NCI-H524 (cell line): ENCODE measurements around the gene LAPTM4A.
"Not testable (repeated sequence)": the region's sequence is repeated elsewhere in the genome, so short reads cannot be mapped to it uniquely, and the experiment has no call there.

Source experiments
- DNase-seq, 2 experiments: peaks; one replicate each; lab custom pipeline; 2025; lab: John Stamatoyannopoulos, UW

Gene LAPTM4A

DNA sequence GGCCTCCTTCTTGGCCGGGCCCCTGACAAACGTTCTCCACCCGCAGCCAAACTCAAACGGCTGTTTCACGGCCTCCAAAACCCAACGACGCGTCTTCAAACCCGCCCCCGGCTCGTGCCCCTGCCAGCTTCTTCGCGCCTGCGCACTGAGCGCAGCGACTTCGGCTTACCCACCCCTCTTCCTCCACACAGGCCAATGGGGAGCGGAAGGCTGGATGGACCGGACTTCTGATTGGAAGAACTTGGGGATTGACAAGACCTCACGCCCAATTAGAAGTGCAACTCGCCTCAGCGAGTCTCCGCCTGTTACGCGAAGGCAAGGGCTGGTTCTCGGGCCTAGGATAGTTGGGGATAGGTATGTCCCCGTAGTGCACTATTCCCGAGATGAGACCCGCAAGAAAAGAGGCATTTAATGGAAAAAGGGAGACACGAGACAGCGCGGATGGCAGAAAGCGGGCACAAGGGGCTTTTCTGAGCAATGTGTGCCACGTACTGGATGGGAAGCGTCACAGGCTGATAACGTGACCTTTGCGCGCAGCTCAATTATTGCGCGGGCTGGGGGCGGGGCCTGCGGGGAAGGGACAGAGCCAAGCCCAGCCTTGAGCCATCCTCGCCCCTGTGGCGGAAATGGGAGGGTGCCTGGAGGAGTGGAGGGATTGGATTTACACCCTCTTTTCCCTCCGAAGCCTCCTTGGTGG is at the start of gene LAPTM4A:
TSS of gene LAPTM4A (minus strand) at position 97 of the 697 bp plus-strand sequence. CDS start 108 bp downstream, outside the sequence.
- peak; percentile 99 to 100 for DNase-seq

DNA sequence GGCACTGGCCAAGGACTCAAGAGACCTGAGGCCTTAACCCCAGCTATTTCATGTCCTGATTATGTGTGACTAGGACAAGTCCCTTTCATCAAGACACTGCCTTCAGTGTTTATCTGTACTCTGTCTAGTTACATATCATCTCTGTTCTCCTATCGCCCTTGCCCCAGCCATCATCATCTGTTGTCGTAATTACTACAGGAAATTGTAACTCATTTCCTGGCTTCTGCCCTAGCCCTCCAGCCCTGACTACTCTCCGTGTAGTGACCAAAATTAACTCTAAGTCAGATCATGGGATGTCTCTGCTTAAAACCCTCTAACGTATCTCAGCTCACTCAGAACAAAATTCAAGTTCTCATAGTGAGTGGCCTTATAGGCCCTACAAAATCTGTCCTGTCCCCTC is 49.3 kb upstream of the LAPTM4A start:
- DNase-seq, result no peak

DNA sequence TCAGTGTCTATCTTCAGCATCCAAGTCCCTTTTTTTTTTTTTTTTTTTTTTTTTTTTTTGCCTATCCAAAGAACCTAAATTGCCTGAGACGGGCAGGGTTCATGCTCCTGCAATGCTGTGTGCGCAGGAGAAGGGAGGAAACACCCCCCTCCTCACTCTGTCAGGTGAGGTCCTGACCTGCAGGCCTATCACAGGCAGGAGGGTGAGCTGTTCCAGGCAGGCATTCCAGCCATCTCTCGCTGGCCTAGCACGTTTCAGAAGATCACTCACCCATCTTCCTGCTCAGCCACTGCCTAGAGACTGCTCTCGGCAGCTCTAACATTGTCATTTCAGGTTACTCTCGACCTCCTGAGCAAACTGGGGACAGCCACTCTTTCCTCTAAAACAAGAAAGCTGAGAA is 48.4 kb upstream of the LAPTM4A start:
- no peak for DNase-seq

DNA sequence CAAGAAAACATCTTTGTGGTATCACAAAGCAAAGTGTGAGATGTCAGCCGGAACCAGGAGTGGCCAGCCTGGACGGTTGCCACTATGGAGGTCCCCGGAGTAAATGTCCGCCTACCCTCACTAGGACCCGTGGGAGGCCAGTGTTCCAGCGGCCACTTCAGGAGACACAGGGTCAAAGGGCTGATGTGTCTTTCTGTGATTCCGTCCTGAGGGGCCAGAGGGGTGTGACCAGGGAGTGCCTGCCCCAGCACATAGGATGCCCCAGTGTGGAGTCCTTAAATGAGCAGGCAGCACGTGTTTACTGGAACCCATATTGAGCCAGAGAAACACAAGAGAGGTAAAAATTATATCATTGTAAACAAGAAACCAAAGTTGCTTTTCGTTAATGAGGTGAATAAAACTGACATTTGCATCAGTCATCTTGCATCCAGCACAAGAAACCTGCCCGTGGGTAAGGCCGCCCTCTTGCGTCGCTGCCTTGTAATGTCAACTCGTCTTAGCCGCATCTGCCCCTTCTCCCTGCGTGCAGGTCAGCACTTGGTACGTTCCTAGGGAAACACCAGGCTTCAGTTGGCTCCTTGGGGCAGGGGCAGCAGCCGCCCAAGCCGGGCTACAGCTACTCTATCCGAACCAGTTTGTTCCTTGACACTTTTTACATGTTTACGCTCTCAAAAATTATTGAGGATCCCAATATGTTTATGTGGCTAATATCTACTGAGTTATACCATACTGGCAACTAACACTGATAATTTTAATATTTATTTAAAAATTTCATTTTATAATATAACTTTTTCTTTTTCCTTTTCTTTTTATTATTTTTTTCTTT is 46.7 kb upstream of the LAPTM4A start:
- DNase-seq, result peak; percentile 64 to 83

DNA sequence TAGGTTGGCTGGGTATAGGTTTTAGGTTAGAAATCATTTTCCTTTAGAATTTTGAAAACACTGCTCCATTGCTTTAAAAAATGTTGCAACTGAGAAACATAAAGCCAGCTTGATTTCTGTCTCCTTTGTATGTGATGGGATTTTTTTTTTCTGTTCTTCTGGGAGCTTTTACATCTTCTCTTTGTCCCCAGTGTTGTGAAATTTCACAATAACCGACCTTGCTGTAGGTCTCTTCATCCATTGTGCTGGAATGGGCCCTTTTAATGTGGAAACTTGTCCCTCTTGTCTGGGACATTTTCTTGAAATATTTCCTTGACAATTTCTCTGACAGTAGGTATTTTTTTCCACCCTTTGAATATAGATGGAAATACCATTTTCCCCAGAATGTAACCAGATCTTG is 44.0 kb upstream of the LAPTM4A start:
- no peak for DNase-seq

DNA sequence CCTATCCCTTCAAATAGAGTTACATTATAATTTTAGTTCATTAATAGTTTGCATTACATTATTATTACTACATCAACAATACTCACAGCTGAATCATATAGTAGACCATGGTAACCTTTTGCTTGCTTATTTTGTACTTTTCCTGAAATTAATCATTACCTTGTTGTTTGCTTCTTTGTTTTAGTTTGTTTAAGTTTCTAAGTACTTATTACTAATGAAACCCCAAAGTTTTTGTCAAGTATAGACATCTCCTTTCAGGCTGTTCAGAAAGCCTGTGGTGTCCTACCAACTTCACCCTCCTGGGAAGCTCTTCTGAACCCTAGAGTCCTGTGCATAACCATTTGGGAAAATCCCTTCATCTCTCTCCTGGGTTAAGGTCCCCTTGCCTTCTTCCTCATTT is 43.5 kb upstream of the LAPTM4A start:
- DNase-seq, result no peak

DNA sequence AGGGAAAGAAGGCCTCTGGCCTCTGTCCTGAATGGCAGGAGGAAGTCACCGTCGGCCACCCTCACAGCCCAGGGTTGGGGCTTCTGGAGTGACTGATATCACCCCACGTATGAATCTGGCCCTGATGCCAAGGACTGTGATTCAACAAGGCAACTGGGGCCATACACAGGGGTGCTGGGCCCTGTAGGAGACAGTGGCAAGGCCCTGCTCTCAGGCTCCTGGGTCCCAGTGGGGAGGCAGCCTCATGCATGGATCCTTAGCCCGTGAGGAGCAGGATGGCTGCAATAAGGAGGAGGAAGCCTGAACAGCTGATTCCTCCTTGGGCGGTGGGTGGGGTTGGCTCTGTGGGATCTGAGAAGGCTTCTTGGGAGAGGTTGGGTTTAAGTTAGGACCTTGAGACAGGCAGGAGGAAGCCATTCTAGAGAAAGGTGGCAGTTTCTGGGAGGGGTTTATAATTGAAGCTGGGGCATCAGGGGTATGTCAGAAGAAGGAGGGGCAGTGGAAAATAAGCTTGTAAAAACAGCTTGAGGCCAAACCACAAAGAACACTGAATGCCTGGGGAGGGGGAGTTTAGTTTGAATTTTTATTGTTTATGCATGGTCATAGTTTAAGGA is 42.8 kb upstream of the LAPTM4A start:
- no peak for DNase-seq

DNA sequence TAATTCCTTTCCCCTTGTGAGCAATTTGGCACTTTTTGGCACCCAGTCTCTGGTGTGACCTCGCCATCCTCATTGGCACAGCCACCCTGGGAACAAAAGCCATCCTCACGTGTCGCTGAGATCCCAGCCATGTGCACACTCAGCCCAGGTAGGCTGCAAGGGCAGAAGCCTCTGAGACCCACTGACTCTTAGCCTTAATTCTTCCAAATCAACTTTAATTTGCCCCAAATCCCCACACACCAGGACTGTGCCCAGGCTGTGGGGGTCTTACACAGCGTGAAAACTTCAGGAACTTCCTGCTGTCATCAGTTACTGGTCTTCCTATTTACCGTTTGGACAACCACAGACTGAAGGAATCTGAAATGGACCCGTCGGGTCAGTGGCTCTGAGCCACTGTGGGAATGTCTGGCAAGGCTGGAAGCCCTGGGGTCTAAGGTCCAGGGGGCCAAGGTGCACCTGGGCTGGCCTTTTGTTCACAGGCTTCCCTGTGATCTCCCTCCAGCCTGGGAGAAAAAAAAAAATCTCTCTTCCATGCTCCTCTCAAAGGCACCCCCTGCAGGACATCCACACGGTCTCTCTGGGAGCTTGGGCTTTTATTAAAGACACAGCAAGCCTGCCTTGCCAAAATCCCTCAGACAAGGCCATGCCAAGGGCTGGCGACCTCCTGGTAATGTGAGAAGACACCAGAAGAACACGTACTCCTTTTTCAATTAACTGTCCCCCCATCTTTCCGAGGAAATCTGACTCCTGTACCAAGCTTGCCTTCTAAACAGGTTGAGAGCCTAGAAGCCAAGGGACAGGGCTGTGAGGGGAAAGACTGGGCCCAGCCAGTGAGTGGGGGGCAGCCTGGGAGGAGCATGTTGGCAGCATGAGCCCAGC is 42.1 kb upstream of the LAPTM4A start:
- peak; percentile 17 to 66 for DNase-seq

DNA sequence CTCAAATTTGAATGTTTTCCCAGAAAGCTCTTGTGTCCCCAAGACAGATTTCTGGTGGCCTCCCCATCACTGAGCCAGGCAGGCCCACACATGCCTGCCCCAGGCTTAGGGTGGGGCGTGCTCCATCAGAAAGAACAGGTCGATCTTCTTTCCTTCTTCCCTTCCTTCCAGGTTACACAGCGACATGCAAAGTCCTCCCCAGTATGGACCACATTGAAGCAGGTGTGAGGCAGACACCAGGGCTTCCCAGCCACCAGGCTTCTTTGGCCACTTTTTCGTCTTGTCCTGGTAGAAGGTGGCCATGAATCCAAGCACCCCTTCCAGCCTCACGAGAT is 41.4 kb upstream of the LAPTM4A start:
- no peak for DNase-seq

DNA sequence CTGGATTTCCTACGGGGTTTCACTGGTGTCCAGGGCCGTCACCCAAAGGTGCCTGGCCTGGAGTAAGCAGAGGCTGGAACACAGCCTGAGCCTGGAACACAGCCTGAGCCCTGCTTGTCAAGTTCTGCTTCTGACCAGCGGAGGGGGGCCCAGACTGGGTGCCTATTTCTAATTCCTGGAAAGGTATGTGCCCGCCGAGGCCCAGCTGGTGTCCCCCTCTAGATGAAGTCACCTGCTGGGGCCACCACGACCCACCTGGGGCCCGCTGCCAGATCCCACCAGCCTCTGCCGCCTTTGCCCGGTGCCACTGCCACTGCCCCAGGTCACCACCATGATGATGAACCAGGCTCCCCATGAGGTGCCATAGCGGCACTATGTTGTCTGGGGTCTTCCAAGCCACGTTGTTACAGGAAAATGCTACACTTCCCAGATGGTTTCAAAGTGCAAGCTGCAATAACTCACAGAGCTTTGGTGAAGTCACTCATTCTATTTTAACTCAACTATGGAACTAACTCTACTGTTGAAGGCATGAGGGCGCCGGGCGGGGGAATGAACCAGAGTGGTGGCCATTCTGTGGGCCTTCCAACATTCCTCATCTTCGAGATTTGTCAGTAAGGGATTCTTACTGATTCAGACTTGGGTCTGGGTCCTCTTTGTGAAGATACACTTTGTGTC is 40.9 kb upstream of the LAPTM4A start:
- no peak for DNase-seq

DNA sequence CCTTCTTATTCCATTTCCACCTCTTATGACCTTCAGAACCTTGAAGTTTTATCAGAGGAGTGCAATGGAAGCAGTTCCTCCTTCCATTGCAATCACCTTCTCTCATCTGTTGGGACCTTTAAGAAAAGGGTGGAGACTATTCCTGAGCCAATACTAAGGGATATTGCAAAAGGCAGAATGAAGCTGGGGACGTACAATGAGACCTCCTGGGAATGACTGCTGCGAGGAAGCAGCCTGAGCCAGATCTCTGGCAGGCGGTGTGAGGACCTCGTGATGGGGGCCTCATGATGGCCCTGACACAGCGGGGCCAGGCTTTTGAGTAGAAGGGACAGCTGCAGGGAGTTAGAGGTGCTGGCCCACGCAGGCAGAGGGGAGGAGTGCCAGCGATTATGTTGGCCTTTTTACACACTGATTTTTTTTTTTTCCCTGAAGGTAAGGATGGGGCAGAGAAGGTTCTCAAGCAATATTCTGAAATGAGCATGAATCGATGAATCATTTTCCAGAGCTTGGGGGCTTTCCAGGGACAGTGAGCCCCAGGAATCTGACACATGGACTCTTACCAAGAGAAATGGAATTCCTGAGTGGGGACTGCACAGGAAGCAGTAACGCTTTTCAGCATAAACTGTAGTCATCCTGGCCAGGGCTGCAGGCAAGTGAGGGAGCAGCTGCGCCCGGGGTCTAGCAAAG is 40.0 kb upstream of the LAPTM4A start:
- no peak for DNase-seq

DNA sequence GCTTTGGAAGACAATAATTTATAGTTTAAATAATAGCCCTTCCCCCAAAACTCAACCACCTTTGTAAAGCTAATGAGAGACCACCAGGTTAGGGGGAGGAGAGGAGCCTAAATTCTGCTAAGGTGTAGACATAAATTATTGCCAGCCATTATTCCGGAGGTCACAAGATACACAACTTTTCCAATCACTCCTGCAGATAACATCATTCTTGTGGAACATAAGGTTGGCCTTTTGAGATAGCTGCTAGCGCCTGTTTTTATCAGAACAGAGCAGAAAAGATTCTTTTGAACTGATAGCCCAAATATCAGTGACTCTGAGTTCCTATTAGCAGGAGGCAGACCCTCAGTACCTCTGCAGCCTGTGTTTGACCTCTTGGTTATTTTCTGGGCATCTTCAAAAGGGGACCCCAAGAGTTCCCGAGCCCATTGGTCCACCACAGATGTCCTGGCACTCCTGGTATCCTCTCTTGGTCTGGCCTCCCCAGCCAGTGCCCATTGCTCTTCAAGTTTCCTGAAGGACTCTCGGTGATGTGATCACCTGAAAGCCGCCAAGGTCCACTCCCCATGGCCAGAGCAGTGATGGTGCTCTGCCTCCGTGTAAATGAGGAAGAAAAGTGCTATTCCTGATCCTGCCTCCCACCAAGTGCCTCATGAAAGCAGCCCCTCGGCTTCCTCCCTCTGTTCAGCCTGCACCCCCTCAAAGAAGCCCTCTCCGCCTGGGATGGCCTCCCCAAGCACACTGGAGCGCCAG is 38.5 kb upstream of the LAPTM4A start:
- no peak for DNase-seq

DNA sequence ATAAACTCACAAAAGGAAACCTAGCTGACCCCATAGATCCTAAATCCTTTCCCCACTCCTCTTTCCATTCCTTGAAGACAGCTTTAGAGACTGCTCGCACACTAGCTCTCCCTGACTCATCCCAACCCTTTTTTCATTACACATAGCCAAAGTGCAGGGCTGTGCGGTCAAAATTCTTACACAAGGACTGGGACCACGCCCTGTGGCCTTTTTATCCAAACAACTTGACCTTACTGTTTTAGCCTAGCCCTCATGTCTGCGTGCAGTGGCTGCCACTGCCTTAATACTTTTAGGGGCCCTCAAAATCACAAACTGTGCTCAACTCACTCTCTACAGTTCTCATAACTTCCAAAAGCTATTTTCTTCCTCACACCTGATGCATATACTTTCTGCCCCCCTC is 34.5 kb upstream of the LAPTM4A start:
- not testable (repeated sequence) for DNase-seq

DNA sequence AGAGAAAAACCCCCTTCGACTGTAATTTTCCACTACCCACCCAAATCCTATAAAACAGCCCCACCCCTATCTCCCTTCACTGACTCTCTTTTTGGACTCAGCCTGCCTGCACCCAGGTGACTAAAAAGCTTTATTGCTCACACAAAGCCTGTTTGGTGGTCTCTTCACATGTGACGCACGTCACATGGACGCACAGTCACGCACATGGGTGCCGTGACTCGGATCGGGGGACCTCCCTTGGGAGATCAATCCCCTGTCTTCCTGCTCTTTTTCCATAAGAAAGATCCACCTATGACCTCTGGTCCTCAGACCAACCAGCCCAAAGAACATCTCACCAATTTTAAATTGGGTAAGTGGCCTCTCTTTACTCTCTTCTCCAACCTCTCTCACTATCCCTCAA is 31.4 kb upstream of the LAPTM4A start:
- not testable (repeated sequence) for DNase-seq

DNA sequence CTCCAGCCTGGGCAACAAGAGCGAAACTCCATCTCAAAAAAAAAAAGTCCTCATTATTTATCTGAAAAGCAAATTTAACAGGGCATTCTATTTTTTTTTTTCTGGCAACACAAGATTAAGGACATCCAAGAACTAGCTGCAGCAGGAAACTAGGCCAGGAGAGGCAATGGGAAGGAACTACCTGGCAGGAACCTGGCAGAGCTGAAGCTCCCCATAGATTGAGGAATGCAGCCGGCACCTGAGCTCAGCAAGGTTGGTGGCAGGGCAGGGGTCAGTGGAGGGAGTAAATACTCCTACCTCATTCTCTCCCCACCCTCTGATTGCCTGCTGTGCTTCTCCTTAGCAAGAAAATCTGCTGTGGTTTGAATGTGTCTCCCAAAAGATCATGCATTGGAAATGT is 30.4 kb upstream of the LAPTM4A start:
- no peak for DNase-seq

DNA sequence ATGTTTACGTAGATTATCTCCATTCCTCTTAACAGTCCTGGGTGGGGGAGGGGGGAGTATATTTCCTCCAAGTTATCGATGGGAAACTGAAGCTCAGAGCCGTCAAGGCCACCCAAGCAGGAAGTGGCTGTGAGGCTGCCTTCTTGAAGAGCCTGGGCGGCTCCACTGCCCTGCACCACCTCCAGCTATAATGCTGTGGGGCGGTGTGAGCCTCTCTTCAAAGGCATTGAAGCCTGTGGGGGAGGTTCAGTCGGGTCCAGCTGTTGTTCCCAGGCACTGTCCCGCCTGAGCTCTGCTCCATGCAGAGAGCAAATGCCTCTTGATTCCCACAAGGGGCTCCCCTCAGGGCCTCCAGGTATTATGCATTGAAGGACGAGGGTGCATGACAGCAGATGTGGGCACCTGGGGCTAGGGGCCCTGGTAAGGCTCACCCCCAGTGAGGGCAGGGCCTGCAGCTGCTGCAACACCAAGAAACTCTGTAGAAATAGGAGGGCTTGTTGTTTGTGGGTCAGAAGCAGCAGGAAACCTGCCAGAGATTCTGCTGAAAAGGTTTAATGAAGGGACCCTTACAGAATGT is 29.5 kb upstream of the LAPTM4A start:
- peak in 1 of 2 experiments; percentile 28 for DNase-seq

DNA sequence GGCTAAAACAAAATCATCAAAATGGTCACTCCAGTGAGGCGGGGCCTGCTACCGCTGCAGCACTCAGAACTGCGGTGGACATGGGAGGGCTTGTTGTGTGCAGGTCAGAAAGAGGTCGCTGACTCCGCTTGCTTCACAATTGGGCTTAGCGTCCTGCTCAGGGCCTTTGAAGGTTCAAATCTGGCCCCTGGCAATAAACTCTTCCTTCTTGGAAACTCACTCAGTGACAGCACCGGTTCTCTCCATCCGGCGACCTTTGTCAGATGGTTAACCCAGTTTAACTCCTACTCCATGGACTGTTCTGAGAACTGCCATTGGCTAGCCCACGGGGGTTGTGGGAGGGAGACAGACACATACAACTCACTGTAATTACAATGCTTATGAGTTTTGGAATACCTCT is 29.0 kb upstream of the LAPTM4A start:
- no peak for DNase-seq

DNA sequence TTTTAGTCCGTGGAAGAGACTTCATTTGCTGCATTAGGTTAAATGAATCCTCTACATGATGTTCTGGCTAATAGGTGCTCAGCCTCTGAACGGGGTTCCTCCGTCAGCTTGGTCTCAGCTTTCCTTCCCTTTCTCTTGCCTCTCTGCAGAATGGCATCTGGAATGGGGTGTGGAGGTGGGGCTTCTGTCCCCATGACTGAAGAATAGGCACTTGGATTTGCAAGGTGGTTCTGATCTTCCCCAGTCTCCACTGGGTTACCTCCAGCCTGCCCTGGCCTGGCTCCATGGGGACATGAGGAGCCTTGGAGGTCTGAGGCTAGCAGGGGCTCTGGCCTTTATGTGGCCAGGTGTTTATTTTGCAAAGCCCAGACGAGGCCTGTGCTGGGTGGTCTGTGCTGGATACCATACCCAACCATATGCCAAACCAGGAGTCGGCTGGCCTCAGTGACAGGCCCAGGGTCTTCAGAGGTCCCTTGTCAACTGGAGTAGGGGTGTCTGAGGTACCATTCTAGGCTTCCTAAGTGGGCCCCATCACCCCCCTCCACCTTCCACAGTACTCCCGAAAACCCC is 28.2 kb upstream of the LAPTM4A start:
- DNase-seq, result no peak

DNA sequence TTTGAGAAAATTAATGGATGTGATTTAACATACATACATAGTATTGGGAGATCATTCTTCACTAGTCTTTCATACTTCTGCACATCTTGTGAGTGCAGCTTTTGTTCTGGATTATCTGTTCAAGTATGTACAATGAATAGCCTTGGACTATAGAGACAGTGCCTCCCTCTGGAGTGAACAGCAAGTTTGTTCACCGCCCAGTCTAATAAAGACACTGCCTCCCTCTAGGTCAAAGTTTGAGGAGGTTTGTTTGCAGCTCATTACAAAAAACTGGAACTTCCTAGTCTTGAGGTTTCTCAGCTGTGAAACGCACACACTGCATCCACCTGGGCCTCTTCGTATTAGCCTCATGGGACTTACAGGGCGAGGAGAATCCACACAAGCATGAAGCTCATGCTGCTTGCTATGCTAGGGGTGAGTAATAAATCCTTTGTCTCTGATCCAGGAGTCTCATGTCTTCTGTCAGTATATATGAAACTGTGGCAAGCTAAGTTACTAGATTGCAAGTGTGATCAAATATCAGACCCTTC is 26.0 kb upstream of the LAPTM4A start:
- DNase-seq, result no peak
